ENCODE data around the gene DCAF16. TPM values are rescaled to one million over a fixed set of nuclear protein-coding genes. Genes with fewer than 3 reads are reported as not detected.
A peak's percentile ranks its signal among the peaks of the same experiment; 100 is the strongest.

DCAF16 gene
- total RNA-seq, 1 donor from 2014 or later = 26.2 TPM

- no peak for TF ChIP-seq CTCF (IDR thresholded peaks at IDR 0.05)
- no peak for ATAC-seq
- Histone ChIP-seq H3K27ac (no peak overlapping the region), H3K4me1 (no peaks in the 10 kb centered on the region), H3K9me3 (no peaks in the 10 kb centered on the region), H3K36me3 (no peaks in the 10 kb centered on the region), H3K4me3 (no peak overlapping the region), H3K27me3 (no peaks in the 10 kb centered on the region)
- DNase-seq = no peak
- intact Hi-C loops (cut with DNase I) = no loop called here
These were observed 39.7 kb downstream of the DCAF16 start for GRCh38 chr4:17770845-17771244.

GRCh38 chr4:17769406-17770174, 41.0 kb downstream of the DCAF16 start:
- DNase-seq = no peak
- Histone ChIP-seq H3K27ac (no peak overlapping the region), H3K9me3 (no peaks in the 10 kb centered on the region), H3K4me1 (no peaks in the 10 kb centered on the region), H3K36me3 (no peaks in the 10 kb centered on the region), H3K27me3 (no peaks in the 10 kb centered on the region), H3K4me3 (no peak overlapping the region)
- intact Hi-C loops (cut with DNase I) = no loop called here
- TF ChIP-seq CTCF (IDR thresholded peaks at IDR 0.05) = no peak
- ATAC-seq = peak; percentile 83

GRCh38 chr4:17766826-17767458, 43.6 kb downstream of the DCAF16 start:
- TF ChIP-seq CTCF (IDR thresholded peaks at IDR 0.05) = no peak
- no peak overlapping the region for H3K4me3 ChIP-seq
- intact Hi-C loops (cut with DNase I) = no loop called here
- DNase-seq (no peak), ATAC-seq (no peak)
- H3K9me3 ChIP-seq = no peaks in the 10 kb centered on the region
- H3K4me1 ChIP-seq = no peaks in the 10 kb centered on the region
- H3K27me3 ChIP-seq = no peaks in the 10 kb centered on the region
- no peak overlapping the region for H3K27ac ChIP-seq
- no peaks in the 10 kb centered on the region for H3K36me3 ChIP-seq

- H3K36me3 ChIP-seq = no peaks in the 10 kb centered on the region
- no peaks in the 10 kb centered on the region for H3K27me3 ChIP-seq
- no peak for TF ChIP-seq CTCF (IDR thresholded peaks at IDR 0.05)
- ATAC-seq = no peak
- no peak overlapping the region for H3K4me3 ChIP-seq
- intact Hi-C loops (cut with DNase I) = no loop called here
- no peaks in the 10 kb centered on the region for H3K9me3 ChIP-seq
- no peaks in the 10 kb centered on the region for H3K4me1 ChIP-seq
- no peak overlapping the region for H3K27ac ChIP-seq
- DNase-seq = no peak
These were observed 44.9 kb downstream of the DCAF16 start for GRCh38 chr4:17765514-17766286.

- DNase-seq = no peak
- Histone ChIP-seq H3K27me3 (no peaks in the 10 kb centered on the region), H3K36me3 (no peaks in the 10 kb centered on the region), H3K4me1 (no peaks in the 10 kb centered on the region), H3K4me3 (no peak overlapping the region), H3K27ac (no peak overlapping the region), H3K9me3 (no peaks in the 10 kb centered on the region)
- intact Hi-C loops (cut with DNase I) = no loop called here
- no peak for ATAC-seq
- no peak for TF ChIP-seq CTCF (IDR thresholded peaks at IDR 0.05)
These were observed 46.6 kb downstream of the DCAF16 start for GRCh38 chr4:17763931-17764330.
